Measurements from ENCODE around the gene DDX42. TPM values are rescaled to one million over a fixed set of nuclear protein-coding genes. Genes with fewer than 3 reads are reported as not detected.
A peak's percentile ranks its signal among the peaks of the same experiment; 100 is the strongest.

The DDX42 gene
- total RNA-seq, 4 donors from 2014 or later = 56.9 to 222 (median 84.9) TPM

- peaks cover 22% of the 10 kb centered on the region for H3K4me1 ChIP-seq
- no peaks in the 10 kb centered on the region for H3K9me3 ChIP-seq
- DNase-seq (ENCODE audit: low spot score in 2 of 2) = no peak
- no peak overlapping the region for H3K27ac ChIP-seq
- 84% methylated on average over 7 of the region's 7 CpGs for WGBS
- TF ChIP-seq, protein P1, sequence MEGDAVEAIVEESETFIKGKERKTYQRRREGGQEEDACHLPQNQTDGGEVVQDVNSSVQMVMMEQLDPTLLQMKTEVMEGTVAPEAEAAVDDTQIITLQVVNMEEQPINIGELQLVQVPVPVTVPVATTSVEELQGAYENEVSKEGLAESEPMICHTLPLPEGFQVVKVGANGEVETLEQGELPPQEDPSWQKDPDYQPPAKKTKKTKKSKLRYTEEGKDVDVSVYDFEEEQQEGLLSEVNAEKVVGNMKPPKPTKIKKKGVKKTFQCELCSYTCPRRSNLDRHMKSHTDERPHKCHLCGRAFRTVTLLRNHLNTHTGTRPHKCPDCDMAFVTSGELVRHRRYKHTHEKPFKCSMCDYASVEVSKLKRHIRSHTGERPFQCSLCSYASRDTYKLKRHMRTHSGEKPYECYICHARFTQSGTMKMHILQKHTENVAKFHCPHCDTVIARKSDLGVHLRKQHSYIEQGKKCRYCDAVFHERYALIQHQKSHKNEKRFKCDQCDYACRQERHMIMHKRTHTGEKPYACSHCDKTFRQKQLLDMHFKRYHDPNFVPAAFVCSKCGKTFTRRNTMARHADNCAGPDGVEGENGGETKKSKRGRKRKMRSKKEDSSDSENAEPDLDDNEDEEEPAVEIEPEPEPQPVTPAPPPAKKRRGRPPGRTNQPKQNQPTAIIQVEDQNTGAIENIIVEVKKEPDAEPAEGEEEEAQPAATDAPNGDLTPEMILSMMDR (IDR thresholded peaks at IDR 0.05) = no peak
- TF ChIP-seq POLR2AphosphoS5 (IDR thresholded peaks at IDR 0.05) = no peak
- no peak for TF ChIP-seq POLR2A (IDR thresholded peaks at IDR 0.05)
- no peak for TF ChIP-seq EP300 (IDR thresholded peaks at IDR 0.05)
- H3K27me3 ChIP-seq = no peaks in the 10 kb centered on the region
- H3K36me3 ChIP-seq = peaks cover 25% of the 10 kb centered on the region
- no peak overlapping the region for H3K4me3 ChIP-seq
These were observed 5.5 kb upstream of the DDX42 start for GRCh38 chr17:63768433-63768832.

DNA sequence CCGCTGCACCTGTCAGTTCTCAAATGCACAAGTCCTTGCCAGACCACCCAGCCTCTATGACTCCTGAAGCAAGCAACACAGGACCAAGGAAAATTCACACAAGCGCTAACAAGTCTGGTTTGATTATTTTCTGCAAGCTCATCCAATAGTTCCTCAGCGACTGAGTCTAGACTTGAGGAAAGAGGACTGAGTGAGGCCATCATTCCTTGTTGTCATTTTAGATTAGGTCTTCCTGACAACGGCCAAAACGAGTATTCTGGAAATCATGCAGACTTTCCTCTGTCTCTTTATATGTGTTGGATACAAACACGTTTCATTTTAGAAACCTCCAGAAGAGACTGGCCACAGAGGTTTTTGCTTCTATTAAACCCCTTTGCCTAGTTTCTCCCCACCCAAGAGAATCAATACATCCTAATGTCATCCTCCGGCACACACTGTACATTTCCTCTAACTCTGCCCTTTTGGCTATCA is 1.1 kb upstream of the DDX42 start:
- peaks cover 44% of the 10 kb centered on the region for H3K4me1 ChIP-seq
- DNase-seq (ENCODE audit: low spot score in 2 of 2) = no peak
- H3K27me3 ChIP-seq = no peaks in the 10 kb centered on the region
- WGBS = 4% methylated on average over 7 of the region's 7 CpGs
- peak overlapping the region; percentile 78 for H3K4me3 ChIP-seq
- peak overlapping the region; percentile 97 for H3K27ac ChIP-seq
- no peak for TF ChIP-seq POLR2AphosphoS5 (IDR thresholded peaks at IDR 0.05)
- TF ChIP-seq, protein P1 (IDR thresholded peaks at IDR 0.05) = no peak
- no peak for TF ChIP-seq POLR2A (IDR thresholded peaks at IDR 0.05)
- TF ChIP-seq EP300 (IDR thresholded peaks at IDR 0.05) = no peak
- no peaks in the 10 kb centered on the region for H3K9me3 ChIP-seq
- peaks cover 7% of the 10 kb centered on the region for H3K36me3 ChIP-seq

GRCh38 chr17:63773272-63774140 is 464 bp upstream of the DDX42 start, which contains the start of gene CCDC47:
Gene CCDC47 (minus strand): TSS chr17:63773597. CDS start chr17:63766175, 7,422 bp downstream.
- H3K27me3 ChIP-seq = no peaks in the 10 kb centered on the region
- WGBS = under 1% methylated on average over 39 of the region's 74 CpGs
- H3K36me3 ChIP-seq = peaks cover 11% of the 10 kb centered on the region
- DNase-seq (ENCODE audit: low spot score in 2 of 2) = peak; percentile 99
- no peaks in the 10 kb centered on the region for H3K9me3 ChIP-seq
- H3K4me1 ChIP-seq = peaks cover 49% of the 10 kb centered on the region
- peak within 1 kb of the TSS; percentile 97 for H3K27ac ChIP-seq
- TF ChIP-seq POLR2A (IDR thresholded peaks at IDR 0.05) (peak; percentile 76 to 95), POLR2AphosphoS5 (IDR thresholded peaks at IDR 0.05) (peak; percentile 5 to 94 (median 85)), EP300 (IDR thresholded peaks at IDR 0.05) (peak; percentile 27)
- TF ChIP-seq, protein P1 (IDR thresholded peaks at IDR 0.05) = no peak
- peak within 1 kb of the TSS; percentile 78 for H3K4me3 ChIP-seq

GRCh38 chr17:63774969-63775265 is 947 bp downstream of the DDX42 start:
- no peak for TF ChIP-seq POLR2AphosphoS5 (IDR thresholded peaks at IDR 0.05)
- peaks cover 54% of the 10 kb centered on the region for H3K4me1 ChIP-seq

GRCh38 chr17:63775420-63775819 is 1.4 kb downstream of the DDX42 start:
- WGBS = 28% methylated on average over 8 of the region's 8 CpGs
- H3K4me1 ChIP-seq = peaks cover 57% of the 10 kb centered on the region

More at GRCh38 chr17:63774969-63775265, 947 bp downstream of the DDX42 start:
- no peaks in the 10 kb centered on the region for H3K27me3 ChIP-seq
- peak overlapping the region; percentile 97 for H3K27ac ChIP-seq
- H3K9me3 ChIP-seq = no peaks in the 10 kb centered on the region
- peaks cover 14% of the 10 kb centered on the region for H3K36me3 ChIP-seq
- under 1% methylated on average over 4 of the region's 4 CpGs for WGBS
- no peak for DNase-seq (ENCODE audit: low spot score in 2 of 2)
- H3K4me3 ChIP-seq = peak overlapping the region; percentile 78

More at GRCh38 chr17:63775420-63775819, 1.4 kb downstream of the DDX42 start:
- Histone ChIP-seq H3K36me3 (peaks cover 14% of the 10 kb centered on the region), H3K9me3 (no peaks in the 10 kb centered on the region), H3K4me3 (peak overlapping the region; percentile 78), H3K27me3 (no peaks in the 10 kb centered on the region), H3K27ac (peak overlapping the region; percentile 97)
- TF ChIP-seq EP300 (IDR thresholded peaks at IDR 0.05) = no peak
- no peak for TF ChIP-seq POLR2A (IDR thresholded peaks at IDR 0.05)
- TF ChIP-seq, protein P1 (IDR thresholded peaks at IDR 0.05) = no peak
- no peak for TF ChIP-seq POLR2AphosphoS5 (IDR thresholded peaks at IDR 0.05)
- no peak for DNase-seq (ENCODE audit: low spot score in 2 of 2)

Data from suprapubic skin (tissue), 4 donors.